Spleen (tissue), 11 donors: ENCODE measurements around the gene VMP1. TPM values are rescaled to one million over a fixed set of nuclear protein-coding genes. Genes with fewer than 3 reads are reported as not detected.

Experiments used
- DNase-seq: peaks from one replicate; pipeline ENCODE4 v3.0.0-alpha.2; 2020
- H3K27ac ChIP-seq, 8 donors: fragments of 200-600 bp; sonication (generic) in 7 of 8; 1 replicate in 4 of 8; 2 replicates in 4 of 8; pipeline versions ENCODE4 v1.5.0 to v1.8.0; 2016 to 2021; ENCODE audit warnings: inconsistent platforms in 4 of 8, mild to moderate bottlenecking in 4 of 8, moderate library complexity in 1 of 8
- H3K27me3 ChIP-seq, 7 donors: fragments of 200-600 bp; sonication (generic) in 6 of 7; replicated peaks in 1 of 7; 1 replicate in 4 of 7; 2 replicates in 3 of 7; pipeline versions ENCODE4 v1.5.0 to v1.8.0; 2016 to 2021; ENCODE audit warnings: inconsistent platforms in 3 of 7, mild to moderate bottlenecking in 1 of 7
- H3K36me3 ChIP-seq, 6 donors: fragments of 200-600 bp; sonication (generic) in 5 of 6; 1 replicate in 4 of 6; 2 replicates in 2 of 6; pipeline versions ENCODE4 v1.5.0 to v1.8.0; 2016 to 2021; ENCODE audit warnings: inconsistent platforms in 2 of 6
- H3K4me1 ChIP-seq, 6 donors: fragments of 200-600 bp; sonication (generic) in 5 of 6; 1 replicate in 3 of 6; 2 replicates in 3 of 6; pipeline versions ENCODE4 v1.5.0 to v1.8.0; 2016 to 2021; ENCODE audit warnings: inconsistent platforms in 3 of 6
- H3K4me3 ChIP-seq, 8 donors: fragments of 200-600 bp; sonication (generic) in 7 of 8; 1 replicate in 4 of 8; 2 replicates in 4 of 8; pipeline versions ENCODE4 v1.5.0 to v1.8.0; 2016 to 2021; ENCODE audit warnings: inconsistent platforms in 4 of 8, mild to moderate bottlenecking in 4 of 8, moderate library complexity in 2 of 8
- H3K9me3 ChIP-seq, 8 donors: fragments of 200-600 bp; sonication (generic) in 7 of 8; 1 replicate in 4 of 8; 2 replicates in 4 of 8; pipeline versions ENCODE4 v1.5.0 to v1.8.0; 2016 to 2021; ENCODE audit warnings: inconsistent platforms in 4 of 8
- POLR2A ChIP-seq, 3 donors: fragments of 450-650 bp; IDR thresholded peaks; one replicate each; pipeline ENCODE4 v1.5.1; 2017; ENCODE audit warnings: antibody characterized with exemption in 3 of 3, mild to moderate bottlenecking in 1 of 3
- POLR2AphosphoS5 ChIP-seq, 3 donors: sonication (generic); formaldehyde crosslinking; IDR thresholded peaks; one replicate each; pipeline ENCODE4 v1.5.1; 2017; ENCODE audit warnings: antibody characterized with exemption in 3 of 3
- WGBS, 5 donors: extraction: QIAGEN DNeasy Blood & Tissue Kit in 3 of 5; methylation state at CpG; one replicate each; pipeline versions ENCODE4 v1.1.5 to v1.1.7; 2013 to 2018; 5-methylcytosine and 5-hydroxymethylcytosine counted together
- intact Hi-C: fragments of 100-400 bp; cut with DNase I; formaldehyde crosslinking; loops from one replicate; pipeline ENCODE4 v1.15.0; 2023; ENCODE audit warnings: low total_unique reads
- polyA plus RNA-seq, 3 donors: library from polyadenylated mRNA; stranded (reverse); fragments of 200-250 nt; gene quantifications; one replicate each; pipeline ENCODE4 v1.2.1, GENCODE V29; 2013
- total RNA-seq, 7 donors: library from RNA; depleted of rRNA in 3 of 7; stranded (reverse); fragments of >200 nt in 3 of 7; fragmentation: NEBNext Ultra II Directional in 4 of 7; extraction: Animal tissue kit (Norgen Biotek cat#: 25700) in 4 of 7; gene quantifications; one replicate each; pipeline versions ENCODE4 v1.1.0 to v1.2.1, GENCODE V29; 2016 to 2021
- TF ChIP-seq, protein P1 (sequence below), 11 experiments: fragments of 200-600 bp in 7 of 11; fragments of 450-650 bp in 4 of 11; sonication (generic) in 4 of 11; IDR thresholded peaks in 8 of 11; conservative IDR thresholded peaks in 3 of 11; 1 replicate in 7 of 11; 2 replicates in 4 of 11; pipeline versions ENCODE4 v1.4.0 to v1.8.0; 2016 to 2021; ENCODE audit warnings: antibody characterized with exemption in 11 of 11, inconsistent platforms in 4 of 11, mild to moderate bottlenecking in 1 of 11
- donor health status: healthy with polysubstance abuse.
- donor health status: DM: no; HTN: no; CAD: no; lungs with moderate emphysema.
- donor health status: DM: no; HTN: no; CAD: no.
- donor health status: Bipolar disorder and iron deficiency.
- donor health status: healthy.
- donor health status: DM: no; HTN: no; CAD: no.
- donor health status: DM: yes; HTN: yes; CAD: no.

VMP1 gene
- total and polyA plus RNA-seq, 10 donors, result 53.2 to 649 (median 304) TPM

DNA sequence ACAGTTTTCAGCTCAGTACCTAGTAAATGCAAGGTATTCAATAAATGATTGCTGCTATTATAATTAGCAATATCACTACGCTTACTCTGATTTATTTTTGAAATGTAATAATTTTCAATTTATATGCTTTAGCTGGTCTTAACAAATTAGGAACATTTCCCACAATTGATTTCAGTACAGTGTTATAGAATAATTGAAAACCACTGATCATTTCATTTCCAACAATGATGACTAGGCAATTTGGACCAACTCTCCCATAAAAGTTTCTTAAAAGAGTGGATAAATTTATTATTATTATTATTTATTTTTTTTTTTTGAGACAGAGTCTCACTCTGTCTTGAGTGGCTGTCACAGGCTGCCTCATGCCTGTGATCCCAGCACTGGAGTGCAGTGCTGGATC, 41.1 kb downstream of the VMP1 start:
- Histone ChIP-seq H3K4me1 (peaks cover 0 to 37% (median 15%) of the 10 kb centered on the region in 6 donors), H3K27me3 (no peaks in the 10 kb centered on the region), H3K9me3 (peaks cover 0 to 3% (median 0%) of the 10 kb centered on the region in 8 donors), H3K27ac (no peak overlapping the region), H3K36me3 (peaks cover 0 to 59% (median 0%) of the 10 kb centered on the region in 6 donors), H3K4me3 (no peak overlapping the region)
- WGBS, 5 donors, result 96 to 100% (median 98%) methylated on average over 1 of the region's 1 CpG
- intact Hi-C loops, result no loop called here
- TF ChIP-seq POLR2AphosphoS5 (IDR thresholded peaks at IDR 0.05) (no peak), POLR2A (IDR thresholded peaks at IDR 0.05) (no peak)
- TF ChIP-seq, protein P1, sequence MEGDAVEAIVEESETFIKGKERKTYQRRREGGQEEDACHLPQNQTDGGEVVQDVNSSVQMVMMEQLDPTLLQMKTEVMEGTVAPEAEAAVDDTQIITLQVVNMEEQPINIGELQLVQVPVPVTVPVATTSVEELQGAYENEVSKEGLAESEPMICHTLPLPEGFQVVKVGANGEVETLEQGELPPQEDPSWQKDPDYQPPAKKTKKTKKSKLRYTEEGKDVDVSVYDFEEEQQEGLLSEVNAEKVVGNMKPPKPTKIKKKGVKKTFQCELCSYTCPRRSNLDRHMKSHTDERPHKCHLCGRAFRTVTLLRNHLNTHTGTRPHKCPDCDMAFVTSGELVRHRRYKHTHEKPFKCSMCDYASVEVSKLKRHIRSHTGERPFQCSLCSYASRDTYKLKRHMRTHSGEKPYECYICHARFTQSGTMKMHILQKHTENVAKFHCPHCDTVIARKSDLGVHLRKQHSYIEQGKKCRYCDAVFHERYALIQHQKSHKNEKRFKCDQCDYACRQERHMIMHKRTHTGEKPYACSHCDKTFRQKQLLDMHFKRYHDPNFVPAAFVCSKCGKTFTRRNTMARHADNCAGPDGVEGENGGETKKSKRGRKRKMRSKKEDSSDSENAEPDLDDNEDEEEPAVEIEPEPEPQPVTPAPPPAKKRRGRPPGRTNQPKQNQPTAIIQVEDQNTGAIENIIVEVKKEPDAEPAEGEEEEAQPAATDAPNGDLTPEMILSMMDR (IDR thresholded peaks at IDR 0.05 in 8 of 11, conservative IDR thresholded peaks at IDR 0.05 in 3 of 11), result no peak
- no peak for DNase-seq

DNA sequence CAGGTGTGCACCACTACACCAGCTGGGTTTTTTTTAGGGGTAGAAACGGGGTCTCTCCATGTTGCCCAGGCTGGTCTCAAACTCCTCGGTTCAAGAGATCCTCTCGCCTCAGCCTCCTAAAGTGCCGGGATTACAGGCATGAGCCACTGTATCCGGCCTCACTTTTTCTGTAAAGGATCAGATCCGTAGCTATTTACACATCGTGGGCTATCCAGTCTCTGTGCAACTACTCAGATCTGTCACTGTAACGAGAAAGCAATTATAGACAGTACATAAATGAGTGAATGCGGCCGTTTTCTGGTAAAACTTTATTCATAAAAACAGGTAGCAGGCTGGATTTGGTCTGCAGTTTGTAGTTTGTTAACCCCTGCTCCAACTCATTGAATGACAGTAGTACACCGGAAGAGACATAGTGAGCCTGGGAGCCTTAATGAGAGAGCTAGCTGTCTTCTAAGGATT, 44.5 kb downstream of the VMP1 start:
- no peak for TF ChIP-seq POLR2AphosphoS5 (IDR thresholded peaks at IDR 0.05)
- TF ChIP-seq, protein P1 (IDR thresholded peaks at IDR 0.05 in 8 of 11, conservative IDR thresholded peaks at IDR 0.05 in 3 of 11), result no peak
- TF ChIP-seq POLR2A (IDR thresholded peaks at IDR 0.05), result no peak
- Histone ChIP-seq H3K4me1 (peaks cover 0 to 61% (median 26%) of the 10 kb centered on the region in 6 donors), H3K27me3 (no peaks in the 10 kb centered on the region), H3K27ac (peak overlapping the region in 6 of 8 donors; percentile 5 to 73 (median 50)), H3K36me3 (peaks cover 0 to 70% (median 4%) of the 10 kb centered on the region in 6 donors), H3K9me3 (no peaks in the 10 kb centered on the region), H3K4me3 (peak overlapping the region in 1 of 8 donors; percentile 7)
- 62 to 84% (median 80%) methylated on average over 11 of the region's 11 CpGs for WGBS, 5 donors
- no peak for DNase-seq
- intact Hi-C loops, result loop anchor here (5.0 kb wide), 1 partner anchor 100 kb away; no protein-coding TSS in a partner anchor

DNA sequence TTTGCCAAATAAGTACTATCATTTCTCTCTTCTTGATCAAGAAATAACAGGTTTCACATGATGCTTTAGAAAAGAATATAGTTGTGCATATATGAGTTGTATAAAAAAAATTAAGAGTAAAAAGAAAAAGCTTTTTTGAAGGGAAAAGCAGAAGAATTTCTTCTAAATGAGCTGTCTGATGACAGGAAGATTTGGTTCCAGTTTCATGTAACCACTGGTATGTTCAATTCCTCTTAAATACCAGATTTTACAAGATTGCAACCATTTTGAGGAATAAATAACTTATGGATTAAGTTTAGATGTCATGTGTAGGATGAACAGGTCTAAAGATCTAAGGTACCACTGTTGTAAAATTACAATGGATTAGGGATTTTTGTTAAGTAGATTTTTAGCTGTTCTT, 45.0 kb downstream of the VMP1 start:
- TF ChIP-seq, protein P1 (IDR thresholded peaks at IDR 0.05 in 8 of 11, conservative IDR thresholded peaks at IDR 0.05 in 3 of 11), result no peak
- TF ChIP-seq POLR2A (IDR thresholded peaks at IDR 0.05), result no peak
- no peak for TF ChIP-seq POLR2AphosphoS5 (IDR thresholded peaks at IDR 0.05)
- Histone ChIP-seq H3K27ac (peak overlapping the region in 6 of 8 donors; percentile 5 to 73 (median 50)), H3K9me3 (no peaks in the 10 kb centered on the region), H3K27me3 (no peaks in the 10 kb centered on the region), H3K4me3 (peak overlapping the region in 1 of 8 donors; percentile 7), H3K36me3 (peaks cover 0 to 67% (median 4%) of the 10 kb centered on the region in 6 donors), H3K4me1 (peaks cover 0 to 57% (median 26%) of the 10 kb centered on the region in 6 donors)
- intact Hi-C loops, result loop anchor here (5.0 kb wide), 1 partner anchor 100 kb away; no protein-coding TSS in a partner anchor
- DNase-seq, result no peak

DNA sequence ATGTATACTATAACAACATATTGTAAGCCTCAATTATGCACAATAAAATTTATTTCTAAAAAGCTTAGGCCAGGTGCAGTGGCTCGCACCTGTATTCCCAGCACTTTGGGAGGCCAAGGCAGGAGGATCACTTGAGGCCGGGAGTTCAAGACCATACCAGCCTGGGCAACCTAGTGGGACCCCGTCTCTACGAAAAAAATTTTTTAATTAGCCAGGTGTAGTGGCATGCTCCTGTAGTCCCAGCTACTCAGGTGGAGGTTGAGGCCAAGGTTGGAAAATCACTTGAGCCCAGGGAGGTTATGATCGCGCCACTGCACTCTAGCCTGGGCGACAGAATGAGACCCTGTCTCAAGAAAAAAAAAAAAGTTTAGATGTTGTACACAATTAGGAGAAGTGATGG, 45.5 kb downstream of the VMP1 start:
- TF ChIP-seq POLR2AphosphoS5 (IDR thresholded peaks at IDR 0.05) (no peak), POLR2A (IDR thresholded peaks at IDR 0.05) (no peak)
- TF ChIP-seq, protein P1 (IDR thresholded peaks at IDR 0.05 in 8 of 11, conservative IDR thresholded peaks at IDR 0.05 in 3 of 11), result no peak
- H3K4me1 ChIP-seq, result peaks cover 0 to 57% (median 26%) of the 10 kb centered on the region in 6 donors
- peaks cover 0 to 67% (median 4%) of the 10 kb centered on the region in 6 donors for H3K36me3 ChIP-seq
- no peak overlapping the region for H3K4me3 ChIP-seq
- peak overlapping the region in 7 of 8 donors; percentile 13 to 73 (median 45) for H3K27ac ChIP-seq
- DNase-seq, result no peak
- intact Hi-C loops, result loop anchor here (5.0 kb wide), 1 partner anchor 99 kb away; no protein-coding TSS in a partner anchor
- no peaks in the 10 kb centered on the region for H3K27me3 ChIP-seq
- no peaks in the 10 kb centered on the region for H3K9me3 ChIP-seq
- WGBS, 5 donors, result 75 to 91% (median 86%) methylated on average over 7 of the region's 7 CpGs
